Measurements from ENCODE around the gene RDH14.

Gene RDH14, protein sequence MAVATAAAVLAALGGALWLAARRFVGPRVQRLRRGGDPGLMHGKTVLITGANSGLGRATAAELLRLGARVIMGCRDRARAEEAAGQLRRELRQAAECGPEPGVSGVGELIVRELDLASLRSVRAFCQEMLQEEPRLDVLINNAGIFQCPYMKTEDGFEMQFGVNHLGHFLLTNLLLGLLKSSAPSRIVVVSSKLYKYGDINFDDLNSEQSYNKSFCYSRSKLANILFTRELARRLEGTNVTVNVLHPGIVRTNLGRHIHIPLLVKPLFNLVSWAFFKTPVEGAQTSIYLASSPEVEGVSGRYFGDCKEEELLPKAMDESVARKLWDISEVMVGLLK

DNA sequence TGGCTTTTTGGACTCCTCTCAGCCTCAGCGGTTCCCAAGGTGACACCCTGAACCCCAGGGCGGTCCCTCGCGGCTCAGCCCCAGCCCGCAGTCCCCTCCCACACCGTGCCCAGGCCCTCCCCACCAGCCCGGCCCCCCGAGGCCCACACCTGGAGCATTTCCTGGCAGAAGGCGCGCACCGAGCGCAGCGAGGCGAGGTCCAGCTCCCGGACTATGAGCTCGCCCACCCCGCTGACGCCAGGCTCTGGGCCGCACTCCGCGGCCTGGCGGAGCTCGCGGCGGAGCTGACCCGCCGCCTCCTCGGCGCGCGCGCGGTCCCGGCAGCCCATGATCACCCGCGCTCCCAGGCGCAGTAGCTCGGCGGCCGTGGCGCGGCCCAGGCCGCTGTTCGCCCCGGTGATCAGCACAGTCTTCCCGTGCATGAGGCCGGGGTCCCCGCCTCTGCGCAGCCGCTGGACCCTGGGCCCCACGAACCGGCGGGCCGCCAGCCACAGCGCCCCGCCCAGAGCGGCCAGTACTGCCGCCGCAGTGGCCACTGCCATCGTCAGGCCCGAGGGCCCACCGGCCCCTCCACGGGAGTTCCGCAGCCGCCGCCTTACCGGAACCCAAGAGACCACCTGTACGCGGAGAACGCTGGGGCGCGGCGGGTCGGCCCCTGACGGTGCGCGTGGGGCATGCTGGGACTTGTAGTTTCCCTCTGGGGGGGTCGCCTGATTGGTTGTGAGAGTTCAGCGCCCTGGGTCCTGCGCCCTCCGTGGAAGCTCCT lies at the start of gene RDH14:
TSS of gene RDH14 (minus strand) at position 623 of the 766 bp plus-strand sequence. CDS start at position 542, 81 bp downstream.
- peak; percentile 87 for DNase-seq

- no peak for DNase-seq
These were observed 49.6 kb upstream of the RDH14 start for GRCh38 chr2:18610090-18610489.

DNA sequence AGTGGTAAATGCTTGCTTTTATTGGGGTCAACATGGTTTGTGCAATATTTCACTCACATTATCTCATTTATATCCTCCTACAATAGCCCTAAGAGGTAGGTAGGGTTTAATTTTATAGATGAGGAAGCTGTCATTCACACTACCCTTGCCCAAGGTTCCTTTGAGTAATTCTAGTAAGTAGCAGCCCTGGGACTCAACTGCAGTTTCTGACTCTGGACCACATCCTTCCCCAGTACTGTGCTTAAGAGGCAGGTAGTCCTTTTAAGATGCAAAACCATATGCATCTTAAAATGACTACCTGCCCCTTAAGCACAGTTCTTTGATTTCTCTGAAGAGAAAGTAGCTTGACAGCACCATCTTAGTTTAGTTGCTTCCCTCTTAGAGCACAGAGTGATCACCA lies 44.7 kb upstream of the RDH14 start:
- no peak for DNase-seq

- no peak for DNase-seq
These were observed 44.1 kb upstream of the RDH14 start for GRCh38 chr2:18604531-18604885.

GRCh38 chr2:18603854-18604530 lies 43.5 kb upstream of the RDH14 start:
- DNase-seq: no peak

GRCh38 chr2:18602298-18602697 lies 41.8 kb upstream of the RDH14 start:
- DNase-seq: no peak

- DNase-seq: no peak
These were observed 39.8 kb upstream of the RDH14 start for GRCh38 chr2:18600255-18600613.

- no peak for DNase-seq
These were observed 39.2 kb upstream of the RDH14 start for GRCh38 chr2:18599509-18600254.

- DNase-seq: no peak
These were observed 38.5 kb upstream of the RDH14 start for GRCh38 chr2:18598848-18599484.

- DNase-seq: no peak
These were observed 37.2 kb upstream of the RDH14 start for GRCh38 chr2:18597618-18598017.

DNA sequence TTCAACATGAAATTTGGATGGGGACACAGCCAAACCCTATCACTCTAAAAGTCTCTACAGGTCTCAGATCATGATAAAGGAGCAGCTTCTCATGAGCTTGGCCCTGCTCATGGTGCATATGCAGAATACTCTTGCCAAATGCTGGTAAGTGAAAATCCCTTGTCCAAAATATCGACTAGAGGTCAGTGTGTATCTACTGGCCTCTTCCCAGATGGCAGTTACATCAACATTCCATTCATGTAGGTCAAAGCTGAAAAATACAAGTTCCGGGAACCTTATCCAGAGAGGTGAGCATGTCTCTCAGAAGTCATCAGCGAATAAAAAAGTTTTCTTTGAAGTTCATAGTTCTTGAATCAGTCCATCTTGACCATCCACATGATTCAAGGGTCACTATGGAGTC lies 36.5 kb upstream of the RDH14 start:
- no peak for DNase-seq

DNA sequence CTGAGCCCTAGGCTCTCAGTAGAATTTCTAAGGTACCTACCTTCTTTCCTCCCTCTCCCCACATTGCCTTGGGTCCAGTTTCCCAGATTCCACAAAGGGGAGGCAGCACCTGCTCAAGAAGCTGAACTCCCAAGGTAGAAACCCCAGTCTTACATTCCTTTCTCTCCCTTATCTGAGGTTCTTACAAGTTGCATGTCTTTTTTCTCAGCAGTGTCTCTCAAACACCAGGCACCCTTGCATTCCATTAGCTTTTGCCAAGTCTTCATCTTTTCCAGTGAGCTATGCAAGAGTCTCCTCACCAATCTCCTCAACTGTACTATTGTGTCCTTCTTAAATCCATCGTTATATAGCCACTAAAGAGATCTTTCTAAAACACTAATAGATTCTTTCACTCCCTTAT lies 33.0 kb upstream of the RDH14 start:
- no peak for DNase-seq

DNA sequence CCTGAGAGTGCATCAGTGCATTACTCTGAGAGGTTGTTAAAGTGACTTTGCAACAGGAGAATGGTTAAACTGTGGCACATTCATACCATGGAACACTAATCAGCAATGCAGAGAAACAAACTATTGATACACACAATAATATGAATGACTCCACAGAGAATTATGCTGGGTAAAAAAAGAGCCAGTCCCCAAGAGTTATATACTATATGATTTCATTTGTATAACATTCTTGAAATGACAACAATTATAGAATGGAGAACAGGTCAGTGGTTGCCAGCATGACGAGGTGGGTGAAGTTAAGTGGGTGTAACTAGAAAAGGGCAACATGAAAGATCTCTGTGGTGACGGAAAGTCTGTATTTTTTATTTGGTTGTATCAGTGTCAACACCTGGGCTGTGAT lies 31.9 kb upstream of the RDH14 start:
- DNase-seq: no peak

GRCh38 chr2:18589354-18589753 lies 28.9 kb upstream of the RDH14 start, which contains the start of gene NT5C1B:
Gene NT5C1B, minus strand, starts transcription at chr2:18589569. Its CDS starts 101 bp downstream, at chr2:18589468.
- no peak for DNase-seq

DNA sequence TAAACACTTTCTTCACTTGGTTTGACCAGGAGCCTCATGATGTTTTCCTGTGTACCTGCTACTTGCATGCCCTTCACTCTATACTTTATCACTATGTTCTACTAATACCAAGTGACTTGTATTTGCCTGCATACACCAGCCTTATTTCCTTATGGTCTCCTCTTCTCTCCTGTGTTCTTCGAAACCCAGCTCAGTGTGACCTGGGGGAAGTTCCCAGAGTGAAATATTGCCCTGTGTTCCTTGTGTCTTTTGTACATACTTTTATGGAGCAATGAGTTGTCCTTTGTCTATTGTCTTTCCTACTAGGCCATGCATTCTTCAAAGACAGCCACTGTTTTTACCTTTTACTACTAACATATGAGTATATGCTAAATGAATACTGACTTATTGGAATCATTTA lies 28.3 kb upstream of the RDH14 start:
- no peak for DNase-seq

DNA sequence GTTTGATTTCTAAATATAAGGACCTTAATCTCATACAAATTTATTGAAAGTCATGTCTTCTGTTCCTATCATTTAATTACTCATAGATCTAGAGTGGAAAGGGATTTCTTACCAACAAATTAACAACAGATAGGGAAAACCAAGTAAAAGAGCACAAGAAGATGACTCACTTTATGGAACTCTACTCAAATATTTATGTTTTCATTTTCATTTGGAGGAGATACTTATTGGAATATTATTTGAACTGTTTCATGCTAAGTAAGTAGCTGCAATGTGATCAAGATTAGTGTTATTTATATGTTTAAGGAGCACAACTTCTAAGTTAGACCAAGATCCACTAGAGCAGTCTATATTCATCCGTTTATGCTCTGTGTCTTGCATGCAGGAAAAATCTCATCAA lies 27.6 kb upstream of the RDH14 start:
- no peak for DNase-seq

GRCh38 chr2:18585526-18585925 lies 25.1 kb upstream of the RDH14 start:
- DNase-seq: no peak

DNA sequence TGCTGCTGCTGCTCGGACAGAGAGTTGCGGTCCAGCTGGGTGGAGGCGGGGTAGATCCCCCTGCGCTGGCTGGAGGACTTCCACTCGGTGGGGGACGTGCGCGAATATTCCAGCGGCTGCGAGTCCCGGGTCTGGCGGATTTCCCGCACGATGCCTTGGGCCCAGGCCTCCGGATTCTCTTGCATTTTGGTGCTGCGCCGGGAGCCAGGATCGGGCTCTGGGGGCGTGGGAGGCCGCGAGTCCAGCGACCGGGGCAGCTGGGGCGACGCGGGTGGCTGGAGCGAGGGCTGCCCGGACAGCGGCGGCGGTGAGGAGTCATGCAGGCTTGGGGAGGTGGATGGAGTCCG lies 24.1 kb upstream of the RDH14 start:
- DNase-seq: no peak

GRCh38 chr2:18583905-18584607 lies 23.6 kb upstream of the RDH14 start:
- DNase-seq: no peak

DNA sequence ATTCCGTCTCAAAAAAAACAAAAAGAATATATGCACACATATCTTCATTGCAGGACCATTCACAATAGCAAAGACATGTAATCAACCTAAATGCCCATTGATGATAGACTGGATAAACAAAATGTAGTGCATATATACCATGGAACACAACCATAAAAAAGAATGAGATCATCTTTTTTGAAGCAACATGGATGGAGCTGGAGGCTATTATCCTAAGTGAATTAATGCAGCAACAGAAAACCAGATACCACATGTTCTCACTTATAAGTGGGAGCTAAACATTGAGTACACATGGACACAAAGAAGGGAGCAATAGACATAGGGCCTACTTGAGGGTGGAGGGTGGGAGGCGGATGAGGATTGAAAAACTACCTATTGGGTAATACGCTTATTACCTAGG lies 20.2 kb upstream of the RDH14 start:
- DNase-seq: no peak

DNA sequence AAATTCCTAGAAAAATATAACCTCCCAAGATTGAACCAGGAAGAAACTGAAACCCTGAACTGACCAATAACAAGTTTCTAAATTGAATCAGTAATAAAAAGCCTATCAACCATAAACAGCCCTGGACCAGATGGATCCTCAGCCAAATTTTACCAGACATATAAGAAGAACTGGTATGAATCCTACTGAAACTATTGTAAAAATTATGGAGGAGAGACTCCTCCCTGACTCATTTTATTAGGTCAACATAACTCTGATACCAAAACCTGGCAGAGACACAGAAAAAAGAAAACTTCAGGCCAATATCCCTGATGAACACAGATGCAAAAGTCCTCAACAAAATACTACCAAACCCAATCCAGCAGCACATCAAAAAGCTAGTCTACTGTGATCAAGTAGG lies 17.6 kb upstream of the RDH14 start:
- no peak for DNase-seq

- no peak for DNase-seq
These were observed 5.8 kb upstream of the RDH14 start for GRCh38 chr2:18566145-18566769.

Data from NCI-H774 (cell line).